Measurements from ENCODE around the gene HOXA3.

Gene HOXA3

GRCh38 chr7:27102581-27103442 is 49.6 kb downstream of the HOXA3 start, which contains the start of gene HOXA2:
Gene HOXA2, minus strand, starts transcription at chr7:27102683. Its CDS starts 183 bp downstream, at chr7:27102500.
- no peak for DNase-seq
- in situ Hi-C loops (cut with MboI; ENCODE audit: low pct_unique_long_range_greater_than_20kb, low sequenced_read_pairs): no loop called here

- in situ Hi-C loops (cut with MboI; ENCODE audit: low pct_unique_long_range_greater_than_20kb, low sequenced_read_pairs): no loop called here
- DNase-seq: no peak
Measured at GRCh38 chr7:27101957-27102580, 50.3 kb downstream of the HOXA3 start.

DNA sequence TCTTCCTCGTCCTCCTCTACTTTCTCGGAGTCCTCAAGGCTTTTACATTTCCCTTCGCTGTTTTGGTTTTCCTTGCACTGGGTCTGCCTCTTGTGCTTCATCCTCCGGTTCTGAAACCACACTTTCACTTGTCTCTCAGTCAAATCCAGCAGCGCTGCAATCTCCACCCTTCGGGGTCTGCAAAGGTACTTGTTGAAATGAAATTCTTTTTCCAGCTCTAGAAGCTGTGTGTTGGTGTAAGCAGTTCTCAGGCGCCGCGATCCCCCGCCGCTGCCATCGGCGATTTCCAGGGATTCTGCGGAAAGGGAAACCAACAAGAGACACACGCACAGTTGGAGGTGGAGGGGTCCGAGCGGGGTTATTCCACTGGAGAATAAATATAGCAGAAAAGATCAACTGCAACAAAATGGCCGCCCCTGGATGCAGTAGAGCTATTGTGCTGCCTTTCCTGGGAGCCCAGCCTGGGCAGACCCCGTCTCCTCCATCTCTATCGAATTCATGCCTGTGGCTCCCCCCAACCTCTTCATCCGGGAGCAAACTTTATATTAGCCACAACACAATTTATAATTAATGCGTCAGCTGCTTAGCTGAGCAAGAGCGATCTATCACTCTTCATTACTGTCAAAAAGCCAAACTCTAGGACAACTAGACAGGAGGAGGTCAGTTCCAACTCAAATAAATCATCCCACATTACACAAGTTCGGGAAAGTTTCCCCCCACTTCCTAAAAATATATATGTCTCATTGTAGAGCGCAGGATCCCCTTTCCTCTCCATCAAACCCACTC is 51.0 kb downstream of the HOXA3 start:
- no peak for DNase-seq
- in situ Hi-C loops (cut with MboI; ENCODE audit: low pct_unique_long_range_greater_than_20kb, low sequenced_read_pairs): no loop called here

- no peak for DNase-seq
- in situ Hi-C loops (cut with MboI; ENCODE audit: low pct_unique_long_range_greater_than_20kb, low sequenced_read_pairs): no loop called here
Measured at GRCh38 chr7:27100694-27101170, 51.7 kb downstream of the HOXA3 start.

DNA sequence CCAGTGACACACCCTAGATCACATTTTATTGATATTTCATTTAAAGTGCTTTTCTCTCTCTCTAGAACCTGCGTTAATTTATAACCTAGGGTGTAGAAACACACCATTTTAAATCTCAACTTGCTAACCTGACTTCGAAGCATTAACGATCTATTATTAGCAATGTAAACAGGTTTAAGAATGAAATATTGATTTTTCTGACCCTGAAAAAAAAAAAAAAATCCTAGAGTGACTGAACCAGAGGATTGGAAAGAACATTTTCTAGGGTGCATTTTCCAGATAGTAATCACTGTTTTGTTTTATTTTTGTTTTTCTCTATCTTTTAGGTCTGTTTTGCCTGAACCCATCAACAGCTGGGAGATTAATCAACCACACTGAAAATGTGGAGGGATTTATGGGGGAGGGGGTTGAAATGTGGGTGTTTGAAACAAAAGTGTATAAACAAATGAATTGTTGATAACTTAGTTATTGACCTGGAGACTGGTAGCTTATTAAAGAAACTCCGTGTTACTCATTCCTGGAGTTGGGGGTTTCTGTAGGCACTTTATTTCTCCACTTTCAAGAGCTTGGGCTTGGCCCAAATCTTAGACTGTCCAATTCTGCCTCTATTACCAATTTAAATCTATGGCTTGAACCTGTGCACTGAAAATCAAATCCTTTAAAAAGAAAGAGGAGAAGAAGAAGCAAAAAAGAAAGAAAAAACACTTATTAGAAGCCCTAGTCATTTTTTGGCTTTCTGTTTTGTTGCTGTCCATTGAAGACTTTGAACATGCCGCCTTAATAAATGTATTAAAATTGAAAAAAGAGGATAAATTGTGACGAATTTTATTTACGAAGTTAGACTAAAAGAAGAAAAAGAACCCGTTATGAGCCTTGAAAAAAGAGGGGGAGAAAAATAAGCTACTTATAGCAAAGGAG is 52.7 kb downstream of the HOXA3 start:
- DNase-seq: no peak

DNA sequence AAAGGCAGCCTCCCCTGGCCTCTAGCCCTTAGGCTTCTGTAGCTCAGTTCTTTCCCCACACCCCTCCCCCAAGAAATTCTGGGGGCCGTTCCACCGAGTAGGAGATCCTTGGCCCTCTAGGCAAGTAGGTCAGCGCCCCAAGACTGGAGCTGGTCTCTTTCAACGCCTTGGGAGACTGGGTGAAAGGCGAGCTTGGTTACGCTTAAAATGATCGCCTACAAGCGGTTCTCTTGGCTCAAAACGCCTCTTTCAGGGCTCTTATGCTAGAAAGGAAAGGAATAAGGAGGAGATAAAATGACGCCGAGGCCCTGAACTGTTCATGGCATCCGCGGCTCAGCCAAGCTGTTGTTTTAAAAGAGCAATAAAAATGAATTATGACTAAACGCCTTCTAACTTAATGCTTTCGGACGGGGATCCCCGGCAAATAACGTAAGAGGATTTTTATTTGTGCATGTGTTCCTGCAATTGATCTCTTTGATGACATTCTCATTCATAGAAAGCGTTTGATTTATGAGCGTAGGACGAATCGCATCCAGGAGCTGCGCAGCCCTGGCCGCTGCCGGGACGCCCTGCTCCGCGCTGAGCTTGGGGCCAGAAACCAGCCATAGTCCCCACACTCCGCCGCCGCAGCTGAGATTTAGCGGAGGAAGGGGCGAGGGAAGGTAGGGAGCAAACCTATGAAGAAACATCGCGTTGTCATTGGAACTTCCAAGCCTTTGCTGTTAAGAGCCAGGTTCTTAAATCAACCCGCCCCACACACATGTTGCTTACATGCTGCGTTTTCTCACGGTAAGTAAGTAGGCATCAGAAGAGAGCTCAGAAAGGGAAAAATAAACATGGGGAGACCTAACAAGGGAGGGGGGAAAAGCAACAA is 53.6 kb downstream of the HOXA3 start:
- DNase-seq: no peak
- in situ Hi-C loops (cut with MboI; ENCODE audit: low pct_unique_long_range_greater_than_20kb, low sequenced_read_pairs): no loop called here

More for the DNA sequence above, 52.7 kb downstream of the HOXA3 start:
- in situ Hi-C loops (cut with MboI; ENCODE audit: low pct_unique_long_range_greater_than_20kb, low sequenced_read_pairs): no loop called here

DNA sequence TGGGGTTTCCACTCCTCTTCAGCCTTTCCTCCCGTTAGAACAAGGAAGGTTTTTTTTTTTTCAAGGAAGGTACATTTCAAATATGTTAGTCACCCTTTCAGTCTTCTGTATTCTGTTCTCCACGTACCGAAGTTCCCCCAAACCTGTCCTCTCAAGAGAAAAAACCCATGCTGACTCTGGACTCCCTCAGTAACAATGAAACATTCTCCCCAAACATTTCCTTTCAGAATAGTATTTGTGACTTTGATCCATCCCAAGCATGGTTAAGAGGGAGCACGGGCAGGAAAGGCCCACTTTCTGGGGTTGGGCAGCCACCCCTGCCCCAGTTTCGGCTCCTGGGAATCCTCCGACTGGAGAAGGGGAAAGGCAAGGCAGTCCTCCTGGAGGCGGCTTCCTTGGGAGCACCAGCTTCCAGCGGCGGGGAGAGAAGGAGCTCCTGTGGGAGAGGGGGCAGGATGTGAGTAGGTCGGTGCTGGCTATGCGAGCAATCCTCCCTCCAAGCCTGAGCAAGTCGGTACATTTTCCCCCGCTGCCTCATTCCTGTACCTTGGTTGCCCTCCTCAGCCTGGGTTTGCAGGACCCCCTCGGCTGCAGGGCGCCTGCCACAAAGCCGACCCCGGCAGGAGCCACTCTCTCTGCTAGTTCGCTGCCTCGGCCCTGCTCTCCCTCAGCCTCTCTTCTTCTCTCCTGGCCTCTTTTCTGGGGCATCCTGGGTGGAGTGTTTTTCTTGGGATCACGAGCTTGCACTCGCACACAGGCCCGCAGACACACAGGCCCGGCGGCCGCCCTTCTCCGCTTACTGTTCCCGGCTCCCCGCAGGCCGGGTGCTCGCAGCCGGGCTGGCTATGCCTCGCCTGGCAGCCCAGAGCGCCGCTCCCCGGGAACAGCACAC is 54.5 kb downstream of the HOXA3 start:
- in situ Hi-C loops (cut with MboI; ENCODE audit: low pct_unique_long_range_greater_than_20kb, low sequenced_read_pairs): no loop called here
- no peak for DNase-seq

DNA sequence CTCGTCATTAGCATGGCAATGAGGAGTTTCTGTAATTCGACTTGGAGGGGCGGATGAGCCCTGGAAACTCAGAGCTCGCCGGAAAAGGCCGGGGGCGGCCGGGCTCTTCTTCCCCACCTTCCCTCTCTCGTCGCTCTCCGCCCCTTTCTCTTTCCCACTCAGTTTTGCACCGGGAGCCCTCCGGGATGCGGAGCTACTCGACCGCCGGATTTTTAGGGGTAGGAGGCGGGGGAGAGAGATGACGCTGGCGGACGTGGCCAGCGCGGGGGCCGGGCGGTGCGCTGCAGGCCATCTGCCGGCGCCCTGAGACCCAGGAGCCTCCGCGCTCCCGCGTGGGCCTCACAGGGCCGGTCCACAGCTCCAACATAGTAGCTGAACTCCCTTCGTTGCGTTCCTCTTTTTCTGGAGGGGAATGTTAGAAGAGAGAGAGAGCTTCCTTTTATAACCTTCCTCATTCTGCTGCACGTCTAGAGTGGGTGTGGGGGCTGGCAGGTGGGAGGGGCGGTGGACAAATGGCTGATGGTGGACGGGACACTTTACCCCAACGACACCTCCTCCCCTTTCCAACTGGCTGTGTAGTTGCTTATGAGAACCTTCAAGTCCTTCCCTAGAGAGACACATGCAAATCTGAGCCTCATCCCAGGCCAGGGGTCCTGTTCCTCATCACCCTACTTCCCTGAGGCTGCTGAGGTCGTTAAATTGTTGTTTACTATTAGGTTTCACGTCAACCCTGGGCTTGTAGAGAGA is 55.4 kb downstream of the HOXA3 start:
- in situ Hi-C loops (cut with MboI; ENCODE audit: low pct_unique_long_range_greater_than_20kb, low sequenced_read_pairs): no loop called here
- peak; percentile 70 for DNase-seq

GRCh38 chr7:27095897-27096767 is 56.3 kb downstream of the HOXA3 start, which contains the start of gene HOXA1:
Gene HOXA1, minus strand, starts transcription at chr7:27096000. Its CDS starts 88 bp downstream, at chr7:27095912.
- peak; percentile 88 for DNase-seq
- in situ Hi-C loops (cut with MboI; ENCODE audit: low pct_unique_long_range_greater_than_20kb, low sequenced_read_pairs): no loop called here

DNA sequence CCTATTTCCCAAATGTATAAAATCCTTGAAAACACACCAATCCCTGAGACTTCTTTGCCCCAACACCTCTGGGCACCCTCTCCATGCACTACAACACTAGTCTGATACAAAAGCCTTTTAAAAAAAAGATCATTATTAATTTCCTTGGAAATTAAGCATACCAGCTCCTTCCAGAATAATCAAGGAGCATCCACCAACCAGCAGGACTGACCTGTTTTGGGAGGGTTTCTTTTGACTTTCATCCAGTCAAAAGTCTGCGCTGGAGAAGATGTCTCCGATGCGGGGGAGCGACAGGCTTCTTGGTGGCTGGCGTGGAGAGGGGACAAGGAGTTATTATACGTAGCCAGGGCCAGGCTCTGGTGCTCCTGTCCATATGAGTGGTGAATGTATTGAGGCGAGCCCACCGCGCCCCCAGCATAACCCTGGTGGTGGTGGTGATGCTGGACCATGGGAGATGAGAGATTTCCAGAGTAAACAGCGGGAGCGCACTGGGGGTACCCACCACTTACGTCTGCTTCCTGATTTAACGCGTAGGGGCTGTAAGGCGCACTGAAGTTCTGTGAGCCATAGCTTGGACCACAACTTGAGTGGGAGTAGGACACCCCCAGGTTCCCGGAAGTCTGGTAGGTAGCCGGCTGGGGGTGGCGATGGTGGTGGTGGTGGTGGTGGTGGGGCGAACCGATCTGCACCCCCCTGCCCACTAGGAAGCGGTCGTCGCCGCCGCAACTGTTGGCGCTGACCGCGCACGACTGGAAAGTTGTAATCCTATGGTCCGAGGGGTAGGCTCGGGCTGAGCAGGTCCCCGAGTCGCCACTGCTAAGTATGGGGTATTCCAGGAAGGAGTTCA is 57.1 kb downstream of the HOXA3 start:
- DNase-seq: no peak
- in situ Hi-C loops (cut with MboI; ENCODE audit: low pct_unique_long_range_greater_than_20kb, low sequenced_read_pairs): no loop called here

DNA sequence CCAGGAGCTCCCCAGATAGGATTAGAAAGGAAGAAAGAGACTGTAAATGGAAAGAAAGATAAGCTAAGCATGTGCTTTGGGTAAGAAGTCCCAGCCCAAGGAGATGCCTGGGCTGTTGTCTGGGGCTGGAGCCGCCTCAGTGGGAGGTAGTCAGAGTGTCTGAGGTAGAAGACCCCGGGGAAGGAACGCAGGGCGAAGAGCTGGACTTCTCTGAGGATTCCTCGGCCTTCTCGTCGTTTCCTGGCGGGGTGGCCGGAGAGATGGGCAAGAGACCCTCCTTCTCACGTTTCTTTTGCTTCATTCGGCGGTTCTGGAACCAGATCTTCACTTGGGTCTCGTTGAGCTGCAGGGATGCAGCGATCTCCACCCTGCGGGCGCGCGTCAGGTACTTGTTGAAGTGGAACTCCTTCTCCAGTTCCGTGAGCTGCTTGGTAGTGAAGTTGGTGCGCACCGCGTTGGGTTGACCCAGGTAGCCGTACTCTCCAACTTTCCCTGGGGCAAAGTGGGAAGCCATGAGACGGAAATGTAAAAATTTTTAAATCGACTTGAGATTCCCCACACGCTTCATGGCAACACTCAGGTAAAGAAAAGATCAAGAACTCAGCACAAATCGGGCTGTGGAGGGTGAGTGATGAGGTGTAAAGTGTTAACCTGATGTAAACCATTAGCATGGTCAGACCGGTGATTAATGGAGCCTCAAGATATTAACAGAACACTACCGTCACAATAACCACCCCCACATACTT is 57.9 kb downstream of the HOXA3 start:
- no peak for DNase-seq

DNA sequence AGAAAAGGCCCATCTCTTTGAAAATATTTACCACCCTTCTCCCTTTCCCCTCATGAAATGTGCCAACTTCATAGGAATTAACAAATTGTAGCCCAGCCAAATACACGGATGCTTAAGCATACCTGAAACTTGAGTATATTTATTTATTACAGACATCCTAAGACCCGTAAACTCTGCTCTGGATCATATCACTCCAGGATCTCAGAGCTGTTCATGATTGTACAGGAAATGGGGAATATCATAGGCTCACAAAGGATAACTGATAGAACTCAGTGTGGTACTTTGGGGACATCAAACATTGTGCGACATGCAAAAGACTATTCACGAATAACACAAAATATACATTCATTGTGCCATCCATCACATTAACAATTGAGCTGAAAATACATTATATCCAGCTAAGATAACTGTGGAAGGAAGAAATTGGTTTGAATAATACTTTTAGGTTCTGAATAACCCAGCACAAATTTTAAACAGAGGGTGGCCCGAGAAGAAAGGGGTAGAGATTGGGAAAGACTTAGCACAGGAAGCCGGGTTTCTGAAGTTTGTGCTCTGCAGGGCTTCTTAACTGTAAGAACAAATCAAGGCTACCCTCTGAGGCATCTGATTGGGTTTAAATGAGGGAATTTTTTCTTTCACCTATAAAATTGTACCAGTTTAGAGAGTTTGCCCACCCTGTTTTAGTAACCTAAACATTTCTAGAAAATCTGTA is 59.0 kb downstream of the HOXA3 start:
- DNase-seq: no peak
- in situ Hi-C loops (cut with MboI; ENCODE audit: low pct_unique_long_range_greater_than_20kb, low sequenced_read_pairs): no loop called here

More for the DNA sequence above, 57.9 kb downstream of the HOXA3 start:
- in situ Hi-C loops (cut with MboI; ENCODE audit: low pct_unique_long_range_greater_than_20kb, low sequenced_read_pairs): no loop called here

GRCh38 chr7:27092819-27093110 is 59.6 kb downstream of the HOXA3 start:
- in situ Hi-C loops (cut with MboI; ENCODE audit: low pct_unique_long_range_greater_than_20kb, low sequenced_read_pairs): no loop called here
- DNase-seq: no peak

Data from KBM-7 (cell line).